OCI-LY7 (cell line): ENCODE measurements around the gene RINL. TPM values are rescaled to one million over a fixed set of nuclear protein-coding genes. Genes with fewer than 3 reads are reported as not detected.
A peak's percentile ranks its signal among the peaks of the same experiment; 100 is the strongest.

Source experiments
- BruUV-seq: library from RNA; stranded (reverse); fragments of 400-500 nt; replicated peaks from 2 replicates; lab custom pipeline; 2021; lab: Mats Ljungman, UMichigan
- CTCF ChIA-PET: fragments of 300-600 bp; sonication (Branson Sonifier 250); formaldehyde crosslinking; loops from one replicate; lab custom pipeline; 2022; ENCODE audit warnings: antibody characterized with exemption; ENCODE audit not compliant: unreplicated experiment; lab: Charles Lee
- POLR2A ChIA-PET: fragments of 300-600 bp; sonication (Branson Sonifier 250); formaldehyde crosslinking; loops from one replicate; lab custom pipeline; 2022; ENCODE audit warnings: antibody characterized with exemption; lab: Charles Lee
- DNase-seq: peaks from one replicate; pipeline ENCODE4 v3.0.0-alpha.2; 2015; ENCODE audit warnings: low spot score
- H2AFZ ChIP-seq: fragments of 200-600 bp; sonication (generic), shearing (Covaris generic); 2 replicates; pipeline ENCODE4 v1.6.1; 2014; ENCODE audit warnings: mild to moderate bottlenecking, antibody characterized with exemption, low read length, moderate library complexity
- H3K27ac ChIP-seq: fragments of 200-600 bp; sonication (generic); 2 replicates; pipeline ENCODE4 v1.5.1; 2014; ENCODE audit warnings: mixed run types, low read depth, mild to moderate bottlenecking, moderate library complexity, low read length, inconsistent platforms; ENCODE audit not compliant: poor library complexity, severe bottlenecking
- H3K36me3 ChIP-seq: fragments of 200-600 bp; sonication (generic); 2 replicates; pipeline ENCODE4 v1.6.1; 2014; ENCODE audit warnings: mild to moderate bottlenecking, antibody characterized with exemption, low read length, moderate library complexity, mixed read lengths; ENCODE audit not compliant: insufficient read depth
- H3K4me1 ChIP-seq: fragments of 200-600 bp; sonication (generic); 2 replicates; pipeline ENCODE4 v1.5.1; 2014; ENCODE audit warnings: mild to moderate bottlenecking, low read length; ENCODE audit not compliant: insufficient read depth, poor library complexity, severe bottlenecking
- H3K4me2 ChIP-seq: fragments of 200-600 bp; sonication (generic); 2 replicates; pipeline ENCODE4 v1.6.1; 2014; ENCODE audit warnings: mild to moderate bottlenecking, low read length
- H3K4me3 ChIP-seq: fragments of 200-600 bp; sonication (generic); 2 replicates; pipeline ENCODE4 v1.5.1; 2014; ENCODE audit warnings: mild to moderate bottlenecking, low read depth, low read length; ENCODE audit not compliant: poor library complexity, severe bottlenecking
- H3K79me2 ChIP-seq: fragments of 200-600 bp; sonication (generic); 2 replicates; pipeline ENCODE4 v1.6.1; 2016; ENCODE audit warnings: low read depth, mild to moderate bottlenecking, low read length, moderate library complexity, mixed read lengths; ENCODE audit not compliant: insufficient read depth
- H3K9me2 ChIP-seq: fragments of 200-600 bp; sonication (generic); 2 replicates; pipeline ENCODE4 v1.6.1; 2016; ENCODE audit warnings: mild to moderate bottlenecking, low read length, mixed read lengths; ENCODE audit not compliant: insufficient read depth
- H3K9me3 ChIP-seq: fragments of 200-600 bp; sonication (generic); 2 replicates; pipeline ENCODE4 v1.6.1; 2014; ENCODE audit warnings: mild to moderate bottlenecking, mixed run types, low read length, mixed read lengths
- H4K20me1 ChIP-seq: fragments of 200-600 bp; sonication (generic); 2 replicates; pipeline ENCODE4 v1.6.1; 2014; ENCODE audit warnings: mild to moderate bottlenecking, antibody characterized with exemption, low read length, moderate library complexity, mixed read lengths; ENCODE audit not compliant: insufficient read depth
- EZH2phosphoT487 ChIP-seq: fragments of 200-600 bp; sonication (generic); IDR thresholded peaks from 2 replicates; pipeline ENCODE4 v1.6.1; 2018; ENCODE audit warnings: low read depth, borderline replicate concordance, mild to moderate bottlenecking, mixed run types, antibody characterized with exemption, low read length, moderate library complexity, mixed read lengths
- intact Hi-C: fragments of 100-400 bp; cut with micrococcal nuclease; formaldehyde crosslinking; loops from one replicate; pipeline ENCODE4 v1.10.0; 2022; ENCODE audit not compliant: unreplicated experiment
- total RNA-seq, 2 experiments: library from RNA; depleted of rRNA in 1 of 2; stranded (reverse); fragments of >200 nt in 1 of 2; shearing (Covaris generic) in 1 of 2; gene quantifications; 2 replicates each; pipeline ENCODE4 v1.2.3, GENCODE V29; 2014 to 2022
- TF ChIP-seq, protein P1 (sequence below): fragments of 200-600 bp; sonication (generic); conservative IDR thresholded peaks from 2 replicates; pipeline ENCODE4 v1.5.1; 2014; ENCODE audit warnings: mild to moderate bottlenecking, antibody characterized with exemption, low read length, moderate library complexity, mixed read lengths

The RINL gene
- total RNA-seq, 2 experiments from 2014 or later, result 26.3 to 42.1 TPM

DNA sequence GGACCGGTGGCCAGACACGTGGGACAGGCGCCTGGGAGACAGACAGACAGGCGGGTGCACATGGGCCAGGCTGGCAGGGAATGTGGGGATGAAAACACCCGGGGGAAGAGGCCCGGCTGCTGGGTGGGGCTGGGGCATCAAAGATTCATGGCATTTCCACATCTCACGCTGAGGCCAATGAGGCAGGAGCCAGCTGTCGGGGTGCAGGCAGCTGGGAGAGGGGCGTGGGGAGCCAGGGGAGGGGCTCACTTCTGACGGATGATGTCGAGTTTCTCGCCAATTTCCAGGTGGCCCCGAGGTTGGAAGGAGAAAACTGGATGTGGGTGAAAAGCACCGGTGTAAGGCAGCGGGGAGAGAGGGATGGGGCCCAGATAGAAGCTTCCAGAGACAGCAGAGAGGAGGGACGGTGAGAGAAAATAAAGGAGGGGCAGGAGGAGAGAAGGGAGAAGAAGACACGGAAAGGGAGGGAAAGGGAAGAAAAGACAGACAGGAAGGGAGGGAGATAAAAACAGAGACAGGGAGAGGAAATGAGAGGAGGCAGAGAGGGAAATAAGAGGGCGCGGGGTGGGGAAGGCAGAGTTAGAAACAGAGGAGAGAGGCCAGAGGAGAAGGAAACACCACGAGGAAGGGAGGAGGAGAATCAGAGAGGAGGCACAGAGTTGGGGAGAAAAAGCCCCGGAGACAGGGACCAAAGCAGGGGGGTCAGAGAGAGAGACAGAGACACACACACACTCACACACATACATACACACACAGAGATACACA, 41.9 kb upstream of the RINL start:
- H3K4me1 ChIP-seq, result no peaks in the 10 kb centered on the region
- no peak overlapping the region for H2AFZ ChIP-seq
- peaks cover 20% of the 10 kb centered on the region for H3K36me3 ChIP-seq
- H3K4me3 ChIP-seq, result no peak overlapping the region
- no peak overlapping the region for H3K27ac ChIP-seq
- BruUV-seq, result no TSS peak
- TF ChIP-seq, protein P1, sequence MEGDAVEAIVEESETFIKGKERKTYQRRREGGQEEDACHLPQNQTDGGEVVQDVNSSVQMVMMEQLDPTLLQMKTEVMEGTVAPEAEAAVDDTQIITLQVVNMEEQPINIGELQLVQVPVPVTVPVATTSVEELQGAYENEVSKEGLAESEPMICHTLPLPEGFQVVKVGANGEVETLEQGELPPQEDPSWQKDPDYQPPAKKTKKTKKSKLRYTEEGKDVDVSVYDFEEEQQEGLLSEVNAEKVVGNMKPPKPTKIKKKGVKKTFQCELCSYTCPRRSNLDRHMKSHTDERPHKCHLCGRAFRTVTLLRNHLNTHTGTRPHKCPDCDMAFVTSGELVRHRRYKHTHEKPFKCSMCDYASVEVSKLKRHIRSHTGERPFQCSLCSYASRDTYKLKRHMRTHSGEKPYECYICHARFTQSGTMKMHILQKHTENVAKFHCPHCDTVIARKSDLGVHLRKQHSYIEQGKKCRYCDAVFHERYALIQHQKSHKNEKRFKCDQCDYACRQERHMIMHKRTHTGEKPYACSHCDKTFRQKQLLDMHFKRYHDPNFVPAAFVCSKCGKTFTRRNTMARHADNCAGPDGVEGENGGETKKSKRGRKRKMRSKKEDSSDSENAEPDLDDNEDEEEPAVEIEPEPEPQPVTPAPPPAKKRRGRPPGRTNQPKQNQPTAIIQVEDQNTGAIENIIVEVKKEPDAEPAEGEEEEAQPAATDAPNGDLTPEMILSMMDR, result no peak
- TF ChIP-seq EZH2phosphoT487, result no peak
- no peak for DNase-seq
- H3K4me2 ChIP-seq, result no peak overlapping the region
- no peaks in the 10 kb centered on the region for H4K20me1 ChIP-seq
- intact Hi-C loops, result no loop called here
- ChIA-PET CTCF (no interaction called here), POLR2A (no interaction called here)
- no peaks in the 10 kb centered on the region for H3K9me2 ChIP-seq
- no peaks in the 10 kb centered on the region for H3K9me3 ChIP-seq
- no peaks in the 10 kb centered on the region for H3K79me2 ChIP-seq

DNA sequence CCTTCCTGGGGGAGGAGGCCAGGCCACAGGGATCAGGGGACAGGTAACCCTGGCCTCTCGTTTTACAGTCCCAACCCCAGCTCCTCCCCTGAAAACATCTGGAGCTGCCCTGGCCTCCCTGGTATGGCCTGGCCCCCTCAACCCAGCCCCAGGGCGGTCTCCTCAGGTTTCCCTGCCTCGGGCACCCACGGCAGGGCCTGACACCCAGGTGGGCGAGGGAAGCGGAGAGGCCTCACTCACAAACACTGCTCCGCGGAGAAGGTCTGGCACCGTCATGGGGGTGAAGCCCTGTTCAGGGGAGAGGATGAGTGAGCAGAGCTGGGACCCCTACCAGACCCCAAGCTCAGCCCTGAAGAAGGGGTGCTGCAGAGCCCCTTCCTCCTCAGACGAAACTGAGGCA, 40.5 kb upstream of the RINL start:
- H3K27ac ChIP-seq, result no peak overlapping the region
- DNase-seq, result no peak
- H3K4me3 ChIP-seq, result no peak overlapping the region
- no TSS peak for BruUV-seq
- H4K20me1 ChIP-seq, result no peaks in the 10 kb centered on the region
- no peaks in the 10 kb centered on the region for H3K9me2 ChIP-seq
- POLR2A ChIA-PET, result no interaction called here
- H3K4me2 ChIP-seq, result no peak overlapping the region
- no peak overlapping the region for H2AFZ ChIP-seq
- CTCF ChIA-PET, result no interaction called here
- H3K4me1 ChIP-seq, result no peaks in the 10 kb centered on the region
- H3K79me2 ChIP-seq, result no peaks in the 10 kb centered on the region
- no peaks in the 10 kb centered on the region for H3K9me3 ChIP-seq
- intact Hi-C loops, result no loop called here
- peaks cover 9% of the 10 kb centered on the region; the same call in 1 of the 2 replicates for H3K36me3 ChIP-seq
- TF ChIP-seq, protein P1, result no peak
- no peak for TF ChIP-seq EZH2phosphoT487

DNA sequence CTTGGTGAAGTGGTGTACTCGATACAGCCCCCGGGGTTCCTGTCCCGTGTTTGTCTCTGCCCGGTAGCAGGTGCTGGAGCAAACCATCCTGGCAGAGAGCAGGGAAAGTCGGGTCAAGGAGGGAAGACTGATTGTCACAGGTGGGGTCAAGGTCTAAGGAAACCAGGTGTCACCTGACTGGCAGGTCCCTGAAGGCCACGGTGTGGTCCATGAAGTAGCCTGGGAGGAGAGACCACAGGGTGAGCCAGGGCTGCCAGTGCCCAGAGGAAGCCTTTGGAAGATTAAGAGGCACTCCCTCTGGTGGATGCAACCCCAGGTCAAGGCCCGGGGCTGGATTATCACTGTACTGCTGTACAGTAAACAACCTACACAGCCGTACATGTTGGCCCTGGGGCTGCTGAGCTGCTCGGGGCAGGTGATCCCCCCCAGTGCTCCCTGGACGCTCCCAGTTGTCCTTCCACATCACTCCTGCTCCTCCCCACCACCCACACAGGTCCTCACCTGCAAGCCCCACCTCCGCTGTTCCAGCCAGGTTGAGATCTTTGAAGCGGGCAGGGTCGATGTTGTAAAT, 39.9 kb upstream of the RINL start:
- Histone ChIP-seq H3K9me3 (no peaks in the 10 kb centered on the region), H3K27ac (no peak overlapping the region), H3K4me2 (no peak overlapping the region), H3K36me3 (peaks cover 9% of the 10 kb centered on the region; the same call in 1 of the 2 replicates), H3K4me1 (no peaks in the 10 kb centered on the region), H3K4me3 (no peak overlapping the region), H2AFZ (no peak overlapping the region), H4K20me1 (no peaks in the 10 kb centered on the region), H3K9me2 (no peaks in the 10 kb centered on the region), H3K79me2 (no peaks in the 10 kb centered on the region)
- BruUV-seq, result no TSS peak
- TF ChIP-seq, protein P1, result peak; percentile 22; the same call in 1 of the 2 replicates
- no peak for TF ChIP-seq EZH2phosphoT487
- intact Hi-C loops, result no loop called here
- POLR2A ChIA-PET, result interaction anchor here (0.5 kb wide), 1 partner anchor 376 kb away, joined by 4 read pairs; no protein-coding TSS in a partner anchor
- no peak for DNase-seq
- CTCF ChIA-PET, result no interaction called here
